Keratinocyte (primary cell): ENCODE data around the gene HORMAD2.

ENCODE experiments used
- EZH2 ChIP-seq: IDR thresholded peaks from one replicate; pipeline ENCODE4 v1.6.1; 2012; ENCODE audit warnings: inconsistent platforms, mild to moderate bottlenecking, low read length, moderate library complexity
- TF ChIP-seq, protein P1 (sequence below), 3 experiments: IDR thresholded peaks in 1 of 3; conservative IDR thresholded peaks in 1 of 3; optimal IDR thresholded peaks in 1 of 3; 2 replicates in 2 of 3; 3 replicates in 1 of 3; pipeline versions ENCODE3 to v1.5.1; 2011; ENCODE audit warnings: low read length in 3 of 3, mild to moderate bottlenecking in 3 of 3, moderate library complexity in 2 of 3, control low read depth in 1 of 3, inconsistent platforms in 1 of 3; ENCODE audit not compliant: insufficient read depth in 2 of 3; ENCODE audit errors: extremely low read depth in 1 of 3

- TF ChIP-seq, protein P1, sequence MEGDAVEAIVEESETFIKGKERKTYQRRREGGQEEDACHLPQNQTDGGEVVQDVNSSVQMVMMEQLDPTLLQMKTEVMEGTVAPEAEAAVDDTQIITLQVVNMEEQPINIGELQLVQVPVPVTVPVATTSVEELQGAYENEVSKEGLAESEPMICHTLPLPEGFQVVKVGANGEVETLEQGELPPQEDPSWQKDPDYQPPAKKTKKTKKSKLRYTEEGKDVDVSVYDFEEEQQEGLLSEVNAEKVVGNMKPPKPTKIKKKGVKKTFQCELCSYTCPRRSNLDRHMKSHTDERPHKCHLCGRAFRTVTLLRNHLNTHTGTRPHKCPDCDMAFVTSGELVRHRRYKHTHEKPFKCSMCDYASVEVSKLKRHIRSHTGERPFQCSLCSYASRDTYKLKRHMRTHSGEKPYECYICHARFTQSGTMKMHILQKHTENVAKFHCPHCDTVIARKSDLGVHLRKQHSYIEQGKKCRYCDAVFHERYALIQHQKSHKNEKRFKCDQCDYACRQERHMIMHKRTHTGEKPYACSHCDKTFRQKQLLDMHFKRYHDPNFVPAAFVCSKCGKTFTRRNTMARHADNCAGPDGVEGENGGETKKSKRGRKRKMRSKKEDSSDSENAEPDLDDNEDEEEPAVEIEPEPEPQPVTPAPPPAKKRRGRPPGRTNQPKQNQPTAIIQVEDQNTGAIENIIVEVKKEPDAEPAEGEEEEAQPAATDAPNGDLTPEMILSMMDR (optimal IDR thresholded peaks at IDR 0.05 in 1 of 3, IDR thresholded peaks at IDR 0.05 in 1 of 3, conservative IDR thresholded peaks at IDR 0.05 in 1 of 3; ENCODE audit: extremely low read depth in 1 of 3, insufficient read depth in 2 of 3, low read length in 3 of 3): no peak
- TF ChIP-seq EZH2: no peak
Observed at GRCh38 chr22:30044369-30044768, 35.9 kb upstream of the HORMAD2 start.
